ENCODE measurements around the gene SF3B3.
"Not testable (repeated sequence)": the region's sequence is repeated elsewhere in the genome, so short reads cannot be mapped to it uniquely, and the experiment has no call there.

Gene SF3B3

GRCh38 chr16:70510216-70510615 lies 13.4 kb upstream of the SF3B3 start:
- Histone ChIP-seq H3K9me3 (ENCODE audit: control insufficient read depth, low read length) (no peaks in the 10 kb centered on the region), H3K36me3 (ENCODE audit: control insufficient read depth, insufficient read depth, low read length) (peaks cover 15% of the 10 kb centered on the region), H3K27me3 (ENCODE audit: control insufficient read depth, insufficient read depth, low read length, poor library complexity, severe bottlenecking) (no peaks in the 10 kb centered on the region), H3K4me1 (ENCODE audit: control insufficient read depth, insufficient read depth, low read length) (no peaks in the 10 kb centered on the region), H3K4me3 (ENCODE audit: insufficient read depth, low read depth, low read length) (no peak overlapping the region), H3K27ac (ENCODE audit: insufficient read depth, low read depth, low read length, poor library complexity, severe bottlenecking) (no peak overlapping the region)
- WGBS, 2 experiments: 89 to 96% methylated on average over 3 of the region's 3 CpGs

GRCh38 chr16:70511833-70512232 lies 11.8 kb upstream of the SF3B3 start:
- no peaks in the 10 kb centered on the region for H3K27me3 ChIP-seq (ENCODE audit: control insufficient read depth, insufficient read depth, low read length, poor library complexity, severe bottlenecking)
- H3K4me1 ChIP-seq (ENCODE audit: control insufficient read depth, insufficient read depth, low read length): no peaks in the 10 kb centered on the region
- H3K36me3 ChIP-seq (ENCODE audit: control insufficient read depth, insufficient read depth, low read length): peaks cover 17% of the 10 kb centered on the region
- 83 to 90% methylated on average over 1 of the region's 1 CpG for WGBS, 2 experiments
- no peak overlapping the region for H3K4me3 ChIP-seq (ENCODE audit: insufficient read depth, low read depth, low read length)
- H3K9me3 ChIP-seq (ENCODE audit: control insufficient read depth, low read length): no peaks in the 10 kb centered on the region
- no peak overlapping the region for H3K27ac ChIP-seq (ENCODE audit: insufficient read depth, low read depth, low read length, poor library complexity, severe bottlenecking)

GRCh38 chr16:70512456-70512855 lies 11.2 kb upstream of the SF3B3 start:
- Histone ChIP-seq H3K27me3 (ENCODE audit: control insufficient read depth, insufficient read depth, low read length, poor library complexity, severe bottlenecking) (no peaks in the 10 kb centered on the region), H3K36me3 (ENCODE audit: control insufficient read depth, insufficient read depth, low read length) (peaks cover 23% of the 10 kb centered on the region), H3K4me1 (ENCODE audit: control insufficient read depth, insufficient read depth, low read length) (no peaks in the 10 kb centered on the region), H3K4me3 (ENCODE audit: insufficient read depth, low read depth, low read length) (no peak overlapping the region), H3K27ac (ENCODE audit: insufficient read depth, low read depth, low read length, poor library complexity, severe bottlenecking) (no peak overlapping the region), H3K9me3 (ENCODE audit: control insufficient read depth, low read length) (no peaks in the 10 kb centered on the region)
- WGBS, 2 experiments: 95% methylated on average over 4 to 5 of the region's 5 CpGs

GRCh38 chr16:70520612-70521297 lies 2.9 kb upstream of the SF3B3 start:
- Histone ChIP-seq H3K36me3 (ENCODE audit: control insufficient read depth, insufficient read depth, low read length) (peaks cover 12% of the 10 kb centered on the region), H3K4me3 (ENCODE audit: insufficient read depth, low read depth, low read length) (no peak overlapping the region), H3K4me1 (ENCODE audit: control insufficient read depth, insufficient read depth, low read length) (peaks cover 11% of the 10 kb centered on the region), H3K27ac (ENCODE audit: insufficient read depth, low read depth, low read length, poor library complexity, severe bottlenecking) (no peak overlapping the region), H3K9me3 (ENCODE audit: control insufficient read depth, low read length) (no peaks in the 10 kb centered on the region), H3K27me3 (ENCODE audit: control insufficient read depth, insufficient read depth, low read length, poor library complexity, severe bottlenecking) (no peaks in the 10 kb centered on the region)
- 93 to 94% methylated on average over 8 of the region's 8 CpGs for WGBS, 2 experiments

DNA sequence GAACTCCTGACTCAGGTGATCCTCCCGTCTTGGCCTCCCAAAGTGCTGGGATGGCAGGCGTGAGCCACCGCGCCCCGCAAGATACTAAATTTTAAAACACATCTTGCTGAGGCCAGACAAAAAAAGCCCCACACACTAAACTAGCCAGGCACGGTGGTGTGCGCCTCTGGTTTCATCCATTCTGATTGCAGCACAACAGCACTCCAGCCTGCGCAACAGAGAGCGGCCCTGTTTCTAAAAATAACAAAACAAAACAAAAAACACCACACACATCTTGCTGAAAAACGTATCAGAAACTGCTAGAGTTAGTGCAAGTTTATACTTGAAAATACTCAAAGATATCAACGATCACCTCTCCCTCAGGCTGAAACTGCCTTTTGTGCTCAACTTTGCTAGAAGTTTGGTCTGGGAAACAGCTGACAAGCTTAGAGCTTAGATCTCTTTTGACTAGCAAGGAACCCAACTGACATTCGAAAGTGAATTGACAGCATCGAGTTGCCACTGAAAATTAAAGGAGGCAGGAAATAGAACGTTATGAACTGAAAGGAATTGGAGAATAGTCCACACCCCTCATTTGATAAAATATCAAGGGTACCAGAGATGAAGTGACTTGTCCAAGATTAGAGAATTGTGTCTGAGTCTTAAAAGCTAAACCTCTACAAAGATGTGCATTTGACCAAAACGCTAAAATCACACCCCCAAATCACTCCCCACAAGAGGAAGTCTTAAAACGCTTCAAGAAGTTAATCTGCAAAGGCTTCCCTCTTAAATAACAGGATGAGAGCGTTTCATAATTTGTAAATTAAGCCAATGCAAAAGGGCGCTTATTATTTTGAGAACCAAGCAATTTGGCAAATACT lies 1.2 kb upstream of the SF3B3 start:
- Histone ChIP-seq H3K4me1 (ENCODE audit: control insufficient read depth, insufficient read depth, low read length) (peaks cover 20% of the 10 kb centered on the region), H3K36me3 (ENCODE audit: control insufficient read depth, insufficient read depth, low read length) (peaks cover 7% of the 10 kb centered on the region), H3K27me3 (ENCODE audit: control insufficient read depth, insufficient read depth, low read length, poor library complexity, severe bottlenecking) (no peaks in the 10 kb centered on the region), H3K27ac (ENCODE audit: insufficient read depth, low read depth, low read length, poor library complexity, severe bottlenecking) (no peak overlapping the region), H3K9me3 (ENCODE audit: control insufficient read depth, low read length) (no peaks in the 10 kb centered on the region), H3K4me3 (ENCODE audit: insufficient read depth, low read depth, low read length) (peak overlapping the region; percentile 93)
- WGBS, 2 experiments: 60 to 63% methylated on average over 18 of the region's 18 CpGs

DNA sequence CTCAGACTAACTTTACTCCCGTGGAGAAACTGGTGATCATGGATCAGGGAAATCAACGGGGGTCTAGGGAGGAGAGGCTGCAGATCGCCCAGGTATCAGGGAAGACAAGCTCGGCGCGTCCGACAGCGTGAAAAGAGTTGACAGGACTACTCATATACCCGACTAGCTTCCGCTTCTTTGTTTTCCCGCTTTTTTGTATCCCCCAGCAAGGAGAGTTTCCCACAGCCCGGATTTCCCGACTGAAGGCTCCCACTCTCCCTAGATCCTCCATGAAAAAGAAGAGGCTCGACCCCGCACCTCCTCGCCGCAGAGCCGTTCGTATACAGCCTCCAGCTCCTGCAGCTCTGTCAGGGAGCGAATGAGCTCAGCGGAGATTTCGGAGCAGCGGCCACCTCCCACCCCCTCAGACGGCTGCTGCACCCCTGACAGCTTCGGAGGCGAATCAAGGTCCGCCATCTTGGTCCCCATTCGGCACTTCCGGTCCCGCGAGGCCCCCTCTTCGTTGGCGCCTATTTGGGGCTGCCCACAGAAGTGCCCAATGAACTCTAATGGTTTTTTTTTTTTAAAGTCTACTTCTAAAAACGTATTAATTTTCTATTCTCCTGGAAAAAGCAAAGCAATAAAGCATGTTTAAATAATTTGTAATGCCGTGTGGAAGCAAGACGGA lies 407 bp upstream of the SF3B3 start, which contains the start of gene COG4:
TSS of gene COG4 (minus strand) at position 479 of the 667 bp plus-strand sequence. CDS start at position 468, 11 bp downstream.
- H3K27me3 ChIP-seq (ENCODE audit: control insufficient read depth, insufficient read depth, low read length, poor library complexity, severe bottlenecking): no peaks in the 10 kb centered on the region
- H3K27ac ChIP-seq (ENCODE audit: insufficient read depth, low read depth, low read length, poor library complexity, severe bottlenecking): peak within 1 kb of the TSS; percentile 91
- H3K4me3 ChIP-seq (ENCODE audit: insufficient read depth, low read depth, low read length): peak within 1 kb of the TSS; percentile 93
- no peaks in the 10 kb centered on the region for H3K9me3 ChIP-seq (ENCODE audit: control insufficient read depth, low read length)
- WGBS, 2 experiments: 0% methylated on average over 35 of the region's 36 CpGs
- H3K4me1 ChIP-seq (ENCODE audit: control insufficient read depth, insufficient read depth, low read length): peaks cover 20% of the 10 kb centered on the region
- peaks cover 4% of the 10 kb centered on the region for H3K36me3 ChIP-seq (ENCODE audit: control insufficient read depth, insufficient read depth, low read length)

- peaks cover 20% of the 10 kb centered on the region for H3K4me1 ChIP-seq (ENCODE audit: control insufficient read depth, insufficient read depth, low read length)
- 1% methylated on average over 24 of the region's 24 CpGs for WGBS, 2 experiments
- not testable (repeated sequence) for H3K27ac ChIP-seq (ENCODE audit: insufficient read depth, low read depth, low read length, poor library complexity, severe bottlenecking); H3K27me3 ChIP-seq (ENCODE audit: control insufficient read depth, insufficient read depth, low read length, poor library complexity, severe bottlenecking); H3K9me3 ChIP-seq (ENCODE audit: control insufficient read depth, low read length)
- peak overlapping the region; percentile 93 for H3K4me3 ChIP-seq (ENCODE audit: insufficient read depth, low read depth, low read length)
- peaks cover 14% of the 10 kb centered on the region for H3K36me3 ChIP-seq (ENCODE audit: control insufficient read depth, insufficient read depth, low read length)
Observed at GRCh38 chr16:70524399-70524825, 796 bp downstream of the SF3B3 start.

- WGBS, 2 experiments: 88 to 89% methylated on average over 6 of the region's 6 CpGs
- peaks cover 20% of the 10 kb centered on the region for H3K4me1 ChIP-seq (ENCODE audit: control insufficient read depth, insufficient read depth, low read length)
- H3K9me3 ChIP-seq (ENCODE audit: control insufficient read depth, low read length): no peaks in the 10 kb centered on the region
- no peaks in the 10 kb centered on the region for H3K27me3 ChIP-seq (ENCODE audit: control insufficient read depth, insufficient read depth, low read length, poor library complexity, severe bottlenecking)
- peaks cover 27% of the 10 kb centered on the region for H3K36me3 ChIP-seq (ENCODE audit: control insufficient read depth, insufficient read depth, low read length)
- no peak overlapping the region for H3K27ac ChIP-seq (ENCODE audit: insufficient read depth, low read depth, low read length, poor library complexity, severe bottlenecking)
- no peak overlapping the region for H3K4me3 ChIP-seq (ENCODE audit: insufficient read depth, low read depth, low read length)
Observed at GRCh38 chr16:70526403-70526802, 2.8 kb downstream of the SF3B3 start.

DNA sequence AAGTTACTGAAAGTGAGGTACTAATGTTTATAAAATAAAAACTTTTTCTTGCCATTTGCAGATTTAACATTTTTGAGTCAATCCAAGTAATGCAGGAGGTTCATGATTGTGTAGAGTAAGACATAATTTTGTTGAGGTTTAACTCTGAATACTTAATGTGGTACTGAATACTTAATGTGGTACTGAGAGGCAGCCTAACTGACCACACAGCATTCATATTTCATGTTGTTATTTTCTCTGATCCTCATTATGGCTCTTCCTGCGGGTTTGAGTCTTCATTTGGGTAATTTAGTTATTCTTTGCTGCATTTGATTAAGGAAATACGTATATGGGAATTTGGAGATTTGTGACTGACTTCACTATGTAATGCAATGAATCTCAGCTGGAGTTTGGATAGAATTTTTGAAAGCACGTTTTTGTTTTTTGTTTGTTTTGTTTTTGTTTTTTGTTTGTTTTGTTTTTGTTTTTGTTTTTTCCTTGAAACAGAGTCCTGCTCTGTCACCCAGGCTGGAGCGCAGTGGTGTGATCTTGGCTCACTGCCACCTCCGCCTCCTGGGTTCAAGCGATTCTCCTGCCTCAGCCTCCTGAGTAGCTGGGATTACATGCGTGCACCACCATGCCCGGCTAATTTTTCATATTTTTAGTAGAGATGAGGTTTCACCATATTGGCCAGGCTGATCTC lies 3.8 kb downstream of the SF3B3 start:
- Histone ChIP-seq H3K27me3 (ENCODE audit: control insufficient read depth, insufficient read depth, low read length, poor library complexity, severe bottlenecking) (no peaks in the 10 kb centered on the region), H3K4me1 (ENCODE audit: control insufficient read depth, insufficient read depth, low read length) (peaks cover 17% of the 10 kb centered on the region), H3K4me3 (ENCODE audit: insufficient read depth, low read depth, low read length) (no peak overlapping the region), H3K9me3 (ENCODE audit: control insufficient read depth, low read length) (no peaks in the 10 kb centered on the region), H3K36me3 (ENCODE audit: control insufficient read depth, insufficient read depth, low read length) (peaks cover 33% of the 10 kb centered on the region), H3K27ac (ENCODE audit: insufficient read depth, low read depth, low read length, poor library complexity, severe bottlenecking) (no peak overlapping the region)
- WGBS, 2 experiments: 93 to 96% methylated on average over 8 of the region's 8 CpGs

All from ectodermal cell (in vitro differentiated cells).